Upper lobe of left lung (tissue), 6 donors: ENCODE results near the gene OR1N2. TPM values are rescaled to one million over a fixed set of nuclear protein-coding genes. Genes with fewer than 3 reads are reported as not detected.

Experiments used
- ATAC-seq, 2 donors: fragments of 200-7000 bp; cut with Tn5 transposase; one replicate each; pipeline ENCODE4 v1.9.1; 2022; ENCODE audit warnings: mild to moderate bottlenecking in 2 of 2, moderate library complexity in 2 of 2; ENCODE audit not compliant: low FRiP score in 2 of 2
- DNase-seq, 2 donors: peaks; one replicate each; pipeline ENCODE4 v3.0.0-alpha.2; 2019 to 2020
- H3K27ac ChIP-seq, 4 donors: fragments of 200-600 bp; sonication (generic); one replicate each; pipeline ENCODE4 v1.5.1; 2016 to 2019
- H3K27me3 ChIP-seq, 4 donors: fragments of 200-600 bp; sonication (generic); one replicate each; pipeline ENCODE4 v1.5.1; 2017 to 2019
- H3K36me3 ChIP-seq, 4 donors: fragments of 200-600 bp; sonication (generic); one replicate each; pipeline ENCODE4 v1.5.1; 2016 to 2019
- H3K4me1 ChIP-seq, 4 donors: fragments of 200-600 bp; sonication (generic); one replicate each; pipeline ENCODE4 v1.5.1; 2018 to 2019
- H3K4me3 ChIP-seq, 4 donors: fragments of 200-600 bp; sonication (generic); one replicate each; pipeline ENCODE4 v1.5.1; 2017 to 2019; ENCODE audit warnings: mild to moderate bottlenecking in 2 of 4, moderate library complexity in 1 of 4
- H3K9me3 ChIP-seq, 4 donors: fragments of 200-600 bp; sonication (generic); one replicate each; pipeline ENCODE4 v1.5.1; 2018 to 2019
- CTCF ChIP-seq, 6 experiments: fragments of 450-650 bp in 4 of 6; fragments of 200-600 bp in 2 of 6; sonication (generic) in 2 of 6; IDR thresholded peaks; one replicate each; pipeline ENCODE4 v1.5.1; 2016 to 2019; ENCODE audit warnings: antibody characterized with exemption in 6 of 6
- EP300 ChIP-seq, 4 donors: sonication (generic); formaldehyde crosslinking; IDR thresholded peaks; one replicate each; pipeline ENCODE4 v1.5.1; 2017; ENCODE audit warnings: antibody characterized with exemption in 4 of 4, control low read depth in 2 of 4
- POLR2A ChIP-seq, 4 donors: fragments of 450-650 bp; IDR thresholded peaks; one replicate each; pipeline ENCODE4 v1.5.1; 2016 to 2017; ENCODE audit warnings: antibody characterized with exemption in 4 of 4, mild to moderate bottlenecking in 2 of 4
- POLR2AphosphoS5 ChIP-seq, 2 donors: sonication (generic); formaldehyde crosslinking; IDR thresholded peaks; one replicate each; pipeline ENCODE4 v1.5.1; 2017; ENCODE audit warnings: antibody characterized with exemption in 2 of 2
- WGBS, 2 donors: methylation state at CpG; one replicate each; pipeline ENCODE4 v1.1.5; 2017 to 2018; 5-methylcytosine and 5-hydroxymethylcytosine counted together
- total RNA-seq, 6 donors: library from RNA; depleted of rRNA in 4 of 6; stranded (reverse); fragments of >200 nt in 4 of 6; gene quantifications; one replicate each; pipeline versions ENCODE4 v1.1.0 to v1.2.1, GENCODE V29; 2016 to 2021
- donor health status: DM: no; HTN: no; CAD: no; lungs with moderate emphysema.
- donor health status: DM: no; HTN: yes; CAD: no; lungs with severe emphysema.

The OR1N2 gene
- total RNA-seq, 6 donors from 2014 or later: not detected

- no peaks in the 10 kb centered on the region for H3K9me3 ChIP-seq
- no peak overlapping the region for H3K4me3 ChIP-seq
- WGBS, 2 donors: 64 to 73% methylated on average over 2 of the region's 2 CpGs
- no peak for DNase-seq
- H3K36me3 ChIP-seq: no peaks in the 10 kb centered on the region
- H3K27me3 ChIP-seq: no peaks in the 10 kb centered on the region
- H3K27ac ChIP-seq: no peak overlapping the region
- TF ChIP-seq EP300 (IDR thresholded peaks at IDR 0.05) (no peak), POLR2AphosphoS5 (IDR thresholded peaks at IDR 0.05) (no peak), CTCF (IDR thresholded peaks at IDR 0.05) (no peak), POLR2A (IDR thresholded peaks at IDR 0.05) (no peak)
- no peak for ATAC-seq
- no peaks in the 10 kb centered on the region for H3K4me1 ChIP-seq
Measured at GRCh38 chr9:122538757-122539156, 14.2 kb upstream of the OR1N2 start.

GRCh38 chr9:122546196-122546595, 6.7 kb upstream of the OR1N2 start:
- H3K27me3 ChIP-seq: no peaks in the 10 kb centered on the region
- H3K27ac ChIP-seq: no peak overlapping the region
- ATAC-seq: no peak
- no peak overlapping the region for H3K4me3 ChIP-seq
- TF ChIP-seq POLR2AphosphoS5 (IDR thresholded peaks at IDR 0.05): no peak
- TF ChIP-seq CTCF (IDR thresholded peaks at IDR 0.05): no peak
- no peak for TF ChIP-seq EP300 (IDR thresholded peaks at IDR 0.05)
- TF ChIP-seq POLR2A (IDR thresholded peaks at IDR 0.05): no peak
- no peak for DNase-seq
- no peaks in the 10 kb centered on the region for H3K36me3 ChIP-seq
- no peaks in the 10 kb centered on the region for H3K9me3 ChIP-seq
- WGBS, 2 donors: 59 to 62% methylated on average over 8 of the region's 8 CpGs
- no peaks in the 10 kb centered on the region for H3K4me1 ChIP-seq

- no peak overlapping the region for H3K27ac ChIP-seq
- no peak overlapping the region for H3K4me3 ChIP-seq
- TF ChIP-seq POLR2A (IDR thresholded peaks at IDR 0.05): no peak
- TF ChIP-seq EP300 (IDR thresholded peaks at IDR 0.05): no peak
- no peak for TF ChIP-seq CTCF (IDR thresholded peaks at IDR 0.05)
- no peak for TF ChIP-seq POLR2AphosphoS5 (IDR thresholded peaks at IDR 0.05)
- WGBS, 2 donors: 66 to 78% methylated on average over 5 of the region's 5 CpGs
- H3K27me3 ChIP-seq: no peaks in the 10 kb centered on the region
- H3K9me3 ChIP-seq: no peaks in the 10 kb centered on the region
- no peaks in the 10 kb centered on the region for H3K36me3 ChIP-seq
- ATAC-seq (no peak), DNase-seq (no peak)
- H3K4me1 ChIP-seq: no peaks in the 10 kb centered on the region
Measured at GRCh38 chr9:122551371-122551770, 1.5 kb upstream of the OR1N2 start.

GRCh38 chr9:122561446-122561845, 8.5 kb downstream of the OR1N2 start:
- DNase-seq (no peak), ATAC-seq (no peak)
- TF ChIP-seq EP300 (IDR thresholded peaks at IDR 0.05) (no peak), POLR2A (IDR thresholded peaks at IDR 0.05) (no peak), POLR2AphosphoS5 (IDR thresholded peaks at IDR 0.05) (no peak), CTCF (IDR thresholded peaks at IDR 0.05) (no peak)
- H3K4me3 ChIP-seq: no peak overlapping the region
- no peaks in the 10 kb centered on the region for H3K36me3 ChIP-seq
- H3K27ac ChIP-seq: no peak overlapping the region
- peaks cover 0 to 5% (median 0%) of the 10 kb centered on the region in 4 donors for H3K9me3 ChIP-seq
- H3K27me3 ChIP-seq: no peaks in the 10 kb centered on the region
- H3K4me1 ChIP-seq: no peaks in the 10 kb centered on the region
- 70 to 83% methylated on average over 4 of the region's 4 CpGs for WGBS, 2 donors

GRCh38 chr9:122562134-122562760, 9.3 kb downstream of the OR1N2 start:
- Histone ChIP-seq H3K36me3 (no peaks in the 10 kb centered on the region), H3K4me1 (no peaks in the 10 kb centered on the region), H3K4me3 (no peak overlapping the region), H3K9me3 (peaks cover 0 to 5% (median 0%) of the 10 kb centered on the region in 4 donors), H3K27me3 (no peaks in the 10 kb centered on the region), H3K27ac (no peak overlapping the region)
- DNase-seq: no peak
- WGBS, 2 donors: 41 to 60% methylated on average over 3 to 6 of the region's 9 CpGs
- TF ChIP-seq POLR2AphosphoS5 (IDR thresholded peaks at IDR 0.05) (no peak), EP300 (IDR thresholded peaks at IDR 0.05) (no peak), POLR2A (IDR thresholded peaks at IDR 0.05) (no peak), CTCF (IDR thresholded peaks at IDR 0.05) (no peak)
- ATAC-seq: no peak
